Suppressor macrophage treated with lipopolysaccharide for 4 hours (primary cell): ENCODE results near the gene GLI1.
"Not testable (repeated sequence)": the region's sequence is repeated elsewhere in the genome, so short reads cannot be mapped to it uniquely, and the experiment has no call there.

Experiments used
- DNase-seq: peaks from one replicate; pipeline ENCODE4 v3.0.0-alpha.2; 2020

GLI1 gene

DNA sequence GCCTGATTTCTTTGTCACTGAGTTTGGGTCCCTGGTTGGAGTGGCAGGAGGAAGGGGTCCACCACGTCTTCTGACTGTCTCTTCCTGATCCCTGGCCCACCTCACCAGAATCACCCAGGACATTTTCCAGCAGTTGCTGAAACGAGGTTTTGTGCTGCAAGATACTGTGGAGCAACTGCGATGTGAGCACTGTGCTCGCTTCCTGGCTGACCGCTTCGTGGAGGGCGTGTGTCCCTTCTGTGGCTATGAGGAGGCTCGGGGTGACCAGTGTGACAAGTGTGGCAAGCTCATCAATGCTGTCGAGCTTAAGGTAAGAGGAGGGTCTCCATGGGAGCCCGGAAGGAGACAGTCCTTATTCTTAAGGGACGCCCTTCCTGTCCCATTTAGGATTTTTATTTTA is 40.6 kb downstream of the GLI1 start:
- DNase-seq = no peak

DNA sequence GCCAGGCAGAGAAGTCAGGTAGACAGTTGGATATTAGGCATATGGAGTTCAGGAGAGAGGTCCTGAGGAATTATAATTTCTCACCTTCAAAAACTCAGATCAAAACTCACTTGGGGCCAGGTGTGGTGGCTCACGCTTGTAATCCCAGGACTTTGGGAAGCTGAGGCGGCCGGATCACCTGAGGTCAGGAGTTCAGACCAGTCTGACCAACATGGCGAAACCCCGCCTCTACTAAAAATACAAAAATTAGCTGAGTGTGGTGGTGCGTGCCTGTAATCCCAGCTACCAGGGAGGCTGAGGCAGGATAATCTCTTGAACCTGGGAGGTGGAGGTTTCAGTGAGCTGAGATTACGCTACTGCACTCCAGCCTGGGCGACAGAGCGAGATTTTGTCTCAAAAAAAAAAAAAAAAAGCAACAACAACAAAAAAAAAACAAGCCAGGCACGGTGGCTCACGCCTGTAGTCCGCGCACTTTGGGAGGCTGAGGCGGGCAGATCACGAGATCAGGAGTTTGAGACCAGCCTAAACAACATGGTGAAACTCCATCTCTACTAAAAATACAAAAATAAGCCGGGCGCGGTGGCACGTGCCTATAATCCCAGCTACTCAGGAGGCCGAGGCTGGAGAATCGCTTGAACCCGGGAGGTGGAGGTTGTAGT is 42.9 kb downstream of the GLI1 start:
- DNase-seq = not testable (repeated sequence)

- not testable (repeated sequence) for DNase-seq
Measured at GRCh38 chr12:57506541-57506940, 47.0 kb downstream of the GLI1 start.

GRCh38 chr12:57507796-57508195 is 48.2 kb downstream of the GLI1 start:
- DNase-seq = not testable (repeated sequence)

DNA sequence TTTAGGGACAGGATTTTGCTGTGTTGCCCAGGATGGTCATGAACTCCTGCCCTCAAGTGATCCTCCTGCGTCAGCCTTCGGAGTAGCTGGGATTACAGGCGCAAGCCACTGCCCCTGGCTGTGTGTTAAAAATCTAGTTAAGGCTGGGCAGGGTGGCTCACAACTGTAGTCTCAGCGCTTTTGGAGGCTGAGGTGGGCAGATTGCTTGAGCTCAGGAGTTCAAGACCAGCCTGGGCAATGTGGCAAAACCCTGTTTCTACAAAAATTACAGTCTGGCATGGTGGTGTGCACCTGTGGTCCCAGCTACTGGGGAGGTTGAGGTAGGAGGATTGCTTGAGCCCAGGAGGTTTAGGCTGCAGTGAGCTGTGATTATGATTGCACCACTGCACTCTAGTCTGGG is 51.6 kb downstream of the GLI1 start:
- no peak for DNase-seq

DNA sequence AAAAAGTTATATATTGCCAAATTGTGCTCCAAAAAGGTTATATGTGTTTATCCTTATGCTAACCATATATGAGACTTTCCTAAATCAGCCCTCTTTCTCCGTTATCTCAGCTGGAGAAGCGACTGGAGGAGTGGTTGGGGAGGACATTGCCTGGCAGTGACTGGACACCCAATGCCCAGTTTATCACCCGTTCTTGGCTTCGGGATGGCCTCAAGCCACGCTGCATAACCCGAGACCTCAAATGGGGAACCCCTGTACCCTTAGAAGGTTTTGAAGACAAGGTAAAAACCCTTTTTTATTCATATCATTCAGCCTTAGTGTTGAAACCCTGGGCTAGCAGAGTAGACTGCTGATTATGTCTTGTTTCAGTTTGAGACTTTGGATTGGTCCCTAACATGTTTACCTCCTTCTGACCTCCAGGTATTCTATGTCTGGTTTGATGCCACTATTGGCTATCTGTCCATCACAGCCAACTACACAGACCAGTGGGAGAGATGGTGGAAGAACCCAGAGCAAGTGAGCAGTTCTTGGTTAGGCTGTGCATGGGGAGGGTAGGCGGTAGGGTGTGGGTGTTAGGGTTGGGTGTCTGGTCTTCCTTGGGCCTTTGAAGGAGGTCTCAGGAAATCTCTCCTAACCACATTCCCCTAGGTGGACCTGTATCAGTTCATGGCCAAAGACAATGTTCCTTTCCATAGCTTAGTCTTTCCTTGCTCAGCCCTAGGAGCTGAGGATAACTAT is 52.2 kb downstream of the GLI1 start:
- no peak for DNase-seq

- no peak for DNase-seq
Measured at GRCh38 chr12:57512665-57513064, 53.1 kb downstream of the GLI1 start.

GRCh38 chr12:57513266-57513665 is 53.7 kb downstream of the GLI1 start:
- no peak for DNase-seq

DNA sequence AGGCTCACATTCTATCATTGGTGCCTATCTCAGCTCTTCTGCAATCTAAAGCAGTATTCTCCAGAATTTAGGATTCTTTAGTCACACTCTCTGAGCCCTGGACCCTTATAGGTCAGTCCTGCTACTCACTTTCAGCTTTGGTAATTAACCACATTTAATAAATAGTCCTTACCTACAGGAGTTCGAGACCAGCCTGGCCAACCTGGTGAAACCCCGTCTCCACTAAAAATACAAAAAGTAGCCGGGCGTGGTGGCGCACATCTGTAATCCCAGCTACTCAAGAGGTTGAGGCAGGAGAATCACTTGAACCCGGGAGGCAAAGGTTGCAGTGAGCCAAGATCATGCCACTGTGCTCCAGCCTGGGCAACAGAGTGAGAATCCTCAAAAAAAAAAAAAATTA is 54.1 kb downstream of the GLI1 start:
- DNase-seq = not testable (repeated sequence)

DNA sequence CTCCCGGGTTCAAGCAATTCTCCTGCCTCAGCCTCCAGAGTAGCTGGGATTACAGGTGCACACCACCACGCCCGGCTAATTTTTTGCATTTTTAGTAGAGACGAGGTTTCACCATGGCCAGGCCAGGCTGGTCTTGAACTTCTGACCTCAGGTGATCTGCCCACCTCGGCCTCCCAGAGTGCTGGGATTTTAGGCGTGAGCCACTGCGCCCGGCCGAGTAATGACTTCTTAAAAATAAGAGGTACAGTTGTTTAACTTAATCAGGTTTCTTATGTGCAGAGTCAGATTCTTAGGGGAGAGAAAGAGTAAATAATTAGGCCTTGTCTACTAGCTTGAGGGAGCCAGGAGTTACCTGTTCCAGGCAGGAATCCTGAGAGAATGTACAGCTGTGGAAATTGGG is 54.7 kb downstream of the GLI1 start:
- DNase-seq = not testable (repeated sequence)

DNA sequence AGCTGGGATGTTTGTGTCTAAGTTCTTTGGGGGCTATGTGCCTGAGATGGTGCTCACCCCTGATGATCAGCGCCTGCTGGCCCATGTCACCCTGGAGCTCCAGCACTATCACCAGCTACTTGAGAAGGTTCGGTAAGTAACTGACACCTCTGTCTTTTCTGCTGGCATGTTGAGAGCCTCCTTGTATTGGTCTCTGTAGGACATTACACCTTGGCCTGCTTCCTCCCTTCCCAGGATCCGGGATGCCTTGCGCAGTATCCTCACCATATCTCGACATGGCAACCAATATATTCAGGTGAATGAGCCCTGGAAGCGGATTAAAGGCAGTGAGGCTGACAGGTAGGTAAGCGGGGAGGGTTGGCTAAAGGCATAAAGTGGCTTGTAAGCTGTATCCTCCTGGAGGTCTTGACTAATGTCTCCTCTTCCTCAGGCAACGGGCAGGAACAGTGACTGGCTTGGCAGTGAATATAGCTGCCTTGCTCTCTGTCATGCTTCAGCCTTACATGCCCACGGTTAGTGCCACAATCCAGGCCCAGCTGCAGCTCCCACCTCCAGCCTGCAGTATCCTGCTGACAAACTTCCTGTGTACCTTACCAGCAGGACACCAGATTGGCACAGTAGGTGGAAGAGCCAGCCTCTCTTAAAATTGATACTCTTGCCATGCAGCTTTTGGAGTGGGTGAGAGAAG is 55.3 kb downstream of the GLI1 start:
- DNase-seq = no peak

GRCh38 chr12:57515408-57515933 is 55.9 kb downstream of the GLI1 start:
- DNase-seq = no peak

DNA sequence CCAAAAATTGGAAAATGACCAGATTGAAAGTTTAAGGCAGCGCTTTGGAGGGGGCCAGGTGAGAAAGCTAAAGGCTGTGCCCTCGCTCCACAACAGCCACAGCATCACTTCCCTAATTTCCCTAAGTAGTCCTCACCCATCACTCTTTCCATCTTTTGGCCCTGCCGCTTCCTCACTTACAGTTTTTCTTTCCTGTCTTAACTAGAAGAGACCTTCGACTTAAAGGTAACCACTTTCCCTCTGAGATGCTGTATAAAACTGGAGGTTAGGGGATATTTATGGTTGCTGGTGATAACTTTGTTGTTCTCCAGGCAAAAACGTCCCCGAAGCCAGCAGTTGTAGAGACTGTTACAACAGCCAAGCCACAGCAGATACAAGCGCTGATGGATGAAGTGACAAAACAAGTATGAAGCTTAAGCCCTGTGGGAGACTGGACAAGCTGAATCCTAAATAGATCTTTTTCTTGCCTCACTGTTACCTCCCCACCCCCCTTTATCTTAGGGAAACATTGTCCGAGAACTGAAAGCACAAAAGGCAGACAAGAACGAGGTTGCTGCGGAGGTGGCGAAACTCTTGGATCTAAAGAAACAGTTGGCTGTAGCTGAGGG is 56.5 kb downstream of the GLI1 start:
- DNase-seq = no peak

- no peak for DNase-seq
Measured at GRCh38 chr12:57516617-57517153, 57.1 kb downstream of the GLI1 start.

DNA sequence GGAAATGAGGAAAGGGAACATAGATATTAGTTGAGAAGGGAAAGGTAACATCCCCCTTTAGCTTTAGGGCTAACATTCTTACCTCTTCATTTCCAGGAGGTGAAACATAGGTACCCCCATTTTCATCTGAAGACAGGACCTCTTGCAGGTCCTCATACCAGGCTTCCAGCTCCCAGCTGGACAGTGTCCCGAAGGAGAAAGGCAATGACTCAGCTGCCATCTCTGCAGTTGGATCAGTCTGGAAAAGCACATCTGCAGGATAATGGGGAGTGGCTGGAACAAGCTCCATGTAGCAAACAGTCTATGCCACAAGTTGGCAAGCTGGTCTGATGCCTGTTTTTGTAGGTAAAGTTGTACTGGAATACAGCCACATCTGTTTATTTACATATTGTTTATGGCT is 57.6 kb downstream of the GLI1 start:
- no peak for DNase-seq

DNA sequence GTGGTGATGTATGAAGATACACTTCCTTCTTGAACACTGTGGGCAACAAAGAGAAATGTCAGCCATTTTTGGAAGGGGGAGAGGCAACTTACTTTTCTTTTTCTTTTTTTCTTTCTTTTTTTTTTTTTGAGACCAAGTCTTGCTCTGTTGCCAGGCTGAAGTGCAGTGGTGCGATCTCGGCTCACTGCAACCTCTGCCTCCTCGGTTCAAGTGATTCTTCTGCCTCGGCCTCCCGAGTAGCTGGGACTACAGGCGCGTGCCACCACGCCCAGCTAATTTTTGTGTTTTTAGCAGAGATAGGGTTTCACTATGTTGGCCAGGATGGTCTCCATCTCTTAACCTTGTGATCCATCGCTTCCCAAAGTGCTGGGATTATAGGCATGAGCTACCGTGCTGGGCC is 58.1 kb downstream of the GLI1 start:
- DNase-seq = not testable (repeated sequence)

DNA sequence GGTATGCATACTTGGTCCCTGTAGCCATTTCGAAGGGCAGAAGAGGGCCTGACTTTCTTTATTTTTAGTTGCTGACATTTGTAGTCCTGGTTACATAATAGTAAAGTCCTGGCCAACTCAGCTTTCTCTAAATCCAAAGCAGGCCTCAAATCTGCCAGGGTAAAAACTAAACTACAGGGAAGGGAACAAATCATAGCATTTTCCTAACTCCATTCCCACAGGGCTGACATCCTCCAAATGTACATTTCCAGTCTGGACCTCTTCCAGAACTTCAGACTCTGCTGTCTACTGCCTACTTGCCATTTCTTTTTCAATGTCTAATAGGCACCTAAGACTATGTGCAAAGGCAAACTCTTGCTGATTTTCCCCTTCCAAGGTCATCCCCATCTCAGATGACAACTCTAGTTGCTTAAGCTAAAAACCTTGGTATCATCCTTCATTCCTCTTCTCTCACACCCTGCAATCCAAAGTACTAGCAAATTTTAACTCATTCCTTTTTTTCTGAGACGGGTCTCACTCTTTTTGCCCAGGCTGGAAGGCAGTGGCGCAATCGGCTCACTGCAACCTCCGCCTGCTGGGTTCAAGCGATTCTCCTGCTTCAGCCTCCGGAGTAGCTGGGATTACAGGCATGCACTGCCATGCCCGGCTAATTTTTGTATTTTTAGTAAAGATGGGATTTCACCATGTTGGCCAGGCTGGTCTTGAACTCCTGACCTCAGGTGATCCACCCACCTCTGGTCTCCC is 58.8 kb downstream of the GLI1 start:
- DNase-seq = no peak

GRCh38 chr12:57518920-57519795 is 59.6 kb downstream of the GLI1 start:
- DNase-seq = peak; percentile 42

GRCh38 chr12:57519796-57520052 is 60.1 kb downstream of the GLI1 start:
- DNase-seq = peak; percentile 61

GRCh38 chr12:57520053-57520818 is 60.7 kb downstream of the GLI1 start, which contains the start of gene DDIT3:
TSS of gene DDIT3 (minus strand) at chr12:57520514. CDS start at chr12:57517406, 3,108 bp downstream.
- DNase-seq = peak; percentile 100
